HepG2 (cell line): ENCODE measurements around the gene PPP4C. TPM values are rescaled to one million over a fixed set of nuclear protein-coding genes. Genes with fewer than 3 reads are reported as not detected.
A peak's percentile ranks its signal among the peaks of the same experiment; 100 is the strongest.

ENCODE experiments used
- FOXO1 ChIP-seq: sonication (generic); formaldehyde crosslinking; IDR thresholded peaks from 2 replicates; pipeline ENCODE4 v1.4.0; 2020; ENCODE audit warnings: missing genetic modification reagents
- GFI1 ChIP-seq: sonication (generic); formaldehyde crosslinking; IDR thresholded peaks from 2 replicates; pipeline ENCODE4 v1.5.0; 2020; ENCODE audit warnings: missing genetic modification reagents, mild to moderate bottlenecking, borderline replicate concordance
- HDAC6 ChIP-seq: fragments of 200-600 bp; sonication (generic); IDR thresholded peaks from 2 replicates; pipeline ENCODE4 v1.7.0; 2017; ENCODE audit warnings: mild to moderate bottlenecking, antibody characterized with exemption, low read length, low read depth
- HIC2 ChIP-seq: sonication (generic); formaldehyde crosslinking; IDR thresholded peaks from 2 replicates; pipeline ENCODE4 v1.9.0; 2022; ENCODE audit warnings: low read depth, missing genetic modification reagents
- HMGA1 ChIP-seq: sonication (generic); formaldehyde crosslinking; conservative IDR thresholded peaks from 2 replicates; pipeline ENCODE4 v1.4.0; 2020; ENCODE audit warnings: missing genetic modification reagents
- MTERF4 ChIP-seq: sonication (generic); formaldehyde crosslinking; IDR thresholded peaks from 2 replicates; pipeline ENCODE4 v1.8.0; 2023; ENCODE audit warnings: mild to moderate bottlenecking, missing genetic modification reagents
- POLR2G ChIP-seq: fragments of 200-400 bp; formaldehyde crosslinking; IDR thresholded peaks from 2 replicates; pipeline ENCODE4 v1.6.1; 2018; ENCODE audit warnings: mild to moderate bottlenecking, low read depth, low read length, moderate library complexity
- RNF2 ChIP-seq: fragments of 450-650 bp; conservative IDR thresholded peaks from 2 replicates; pipeline ENCODE4 v1.6.1; 2016; ENCODE audit warnings: low read depth
- ZC3H13 ChIP-seq: sonication (generic); formaldehyde crosslinking; IDR thresholded peaks from 2 replicates; pipeline ENCODE4 v1.8.1; 2023; ENCODE audit warnings: mild to moderate bottlenecking, missing genetic modification reagents, moderate library complexity
- ZMYM4 ChIP-seq: sonication (generic); formaldehyde crosslinking; IDR thresholded peaks from 2 replicates; pipeline ENCODE4 v1.8.1; 2023; ENCODE audit warnings: mild to moderate bottlenecking, missing genetic modification reagents
- ZNF280B ChIP-seq: sonication (generic); formaldehyde crosslinking; IDR thresholded peaks from 2 replicates; pipeline ENCODE4 v1.5.0; 2020; ENCODE audit warnings: missing genetic modification reagents, mild to moderate bottlenecking, borderline replicate concordance
- ZNF362 ChIP-seq: sonication (generic); formaldehyde crosslinking; IDR thresholded peaks from 2 replicates; pipeline ENCODE4 v1.4.0; 2020; ENCODE audit warnings: missing genetic modification reagents, mild to moderate bottlenecking, borderline replicate concordance
- ZNF646 ChIP-seq: sonication (generic); formaldehyde crosslinking; IDR thresholded peaks from 2 replicates; pipeline ENCODE4 v1.9.0; 2021; ENCODE audit warnings: mild to moderate bottlenecking, missing genetic modification reagents
- ZNF703 ChIP-seq: sonication (generic); formaldehyde crosslinking; IDR thresholded peaks from 2 replicates; pipeline ENCODE4 v1.5.1; 2020; ENCODE audit warnings: missing genetic modification reagents, mild to moderate bottlenecking, moderate library complexity, borderline replicate concordance
- polyA plus RNA-seq, 8 experiments: library from polyadenylated mRNA; depleted of rRNA in 3 of 8; stranded (reverse) in 7 of 8; unstranded in 1 of 8; fragments of >200 nt; fragmentation: Illumina TruSeq in 4 of 8; extraction: Trizol in 4 of 8; gene quantifications; 2 replicates each; pipeline versions ENCODE4 v1.2.1 to v1.2.3, GENCODE V29; 2011 to 2016; ENCODE audit warnings: low read depth in 4 of 8, missing spikeins in 1 of 8, mixed read lengths in 1 of 8; ENCODE audit not compliant: insufficient read depth in 1 of 8
- total RNA-seq, 5 experiments: library from RNA; depleted of rRNA; stranded (reverse); fragments of >200 nt; fragmentation: Illumina TruSeq; extraction: Trizol; gene quantifications; 2 replicates each; pipeline ENCODE4 v1.2.3, GENCODE V29; 2016; ENCODE audit warnings: low read depth in 1 of 5

PPP4C gene
- total and polyA plus RNA-seq, 2 of the 13 experiments (the other 11 are each of a cell fraction or from before 2014, with no cell fraction given), result 176 to 220 TPM

GRCh38 chr16:30052671-30053372 is 23.0 kb upstream of the PPP4C start (continued):
- peak; percentile 94 for TF ChIP-seq MTERF4 (CRISPR knock-in tag)
- TF ChIP-seq POLR2G, result no peak
- TF ChIP-seq HMGA1 (CRISPR knock-in tag), result no peak
- peak; percentile 98 for TF ChIP-seq RNF2
- TF ChIP-seq ZNF703, result no peak
- TF ChIP-seq GFI1 (CRISPR knock-in tag), result peak; percentile 68; the same call in 1 of the 2 replicates
- TF ChIP-seq HDAC6, result no peak
- TF ChIP-seq HIC2 (CRISPR knock-in tag), result no peak
- TF ChIP-seq ZC3H13, result peak; percentile 98
- TF ChIP-seq ZNF280B (CRISPR knock-in tag), result peak; percentile 99
- peak; percentile 64; the same call in 1 of the 2 replicates for TF ChIP-seq ZNF646 (CRISPR knock-in tag)
- TF ChIP-seq FOXO1 (CRISPR knock-in tag), result peak; percentile 84
- peak; percentile 66; the same call in 1 of the 2 replicates for TF ChIP-seq ZNF362
- TF ChIP-seq ZMYM4 (CRISPR knock-in tag), result peak; percentile 93
